ENCODE data around the gene TMBIM6. TPM values are rescaled to one million over a fixed set of nuclear protein-coding genes. Genes with fewer than 3 reads are reported as not detected.

TMBIM6 gene
- polyA plus RNA-seq, 5 donors: 430 to 538 (median 511) TPM

- no peak for DNase-seq
These were observed 52.7 kb downstream of the TMBIM6 start for GRCh38 chr12:49794021-49794420.

GRCh38 chr12:49794811-49795653, 53.7 kb downstream of the TMBIM6 start:
- no peak for DNase-seq

- no peak for DNase-seq
These were observed 54.3 kb downstream of the TMBIM6 start for GRCh38 chr12:49795654-49796105.

- no peak for DNase-seq
These were observed 54.8 kb downstream of the TMBIM6 start for GRCh38 chr12:49796155-49796554.

- DNase-seq: no peak
These were observed 55.5 kb downstream of the TMBIM6 start for GRCh38 chr12:49796606-49797448.

GRCh38 chr12:49797449-49797776, 56.1 kb downstream of the TMBIM6 start:
- DNase-seq: no peak

GRCh38 chr12:49798248-49798647, 56.9 kb downstream of the TMBIM6 start:
- no peak for DNase-seq

GRCh38 chr12:49798934-49799333, 57.6 kb downstream of the TMBIM6 start:
- DNase-seq: no peak

- no peak for DNase-seq
These were observed 59.2 kb downstream of the TMBIM6 start for GRCh38 chr12:49800421-49801140.

- no peak for DNase-seq
These were observed 60.0 kb downstream of the TMBIM6 start for GRCh38 chr12:49801141-49802063.

GRCh38 chr12:49803693-49804450, 62.5 kb downstream of the TMBIM6 start:
- no peak for DNase-seq

- no peak for DNase-seq
These were observed 63.5 kb downstream of the TMBIM6 start for GRCh38 chr12:49804821-49805220.

GRCh38 chr12:49805409-49805808, 64.1 kb downstream of the TMBIM6 start:
- no peak for DNase-seq

- DNase-seq: no peak
These were observed 65.0 kb downstream of the TMBIM6 start for GRCh38 chr12:49806321-49806813.

- DNase-seq: no peak
These were observed 65.5 kb downstream of the TMBIM6 start for GRCh38 chr12:49806877-49807276.

GRCh38 chr12:49807991-49808580, 66.7 kb downstream of the TMBIM6 start:
- no peak for DNase-seq

- peak in 1 of 2 donors; percentile 27 for DNase-seq
These were observed 67.5 kb downstream of the TMBIM6 start for GRCh38 chr12:49808686-49809380.

GRCh38 chr12:49809381-49809905, 68.1 kb downstream of the TMBIM6 start:
- DNase-seq: peak; percentile 71

GRCh38 chr12:49809906-49810389, 68.6 kb downstream of the TMBIM6 start:
- DNase-seq: peak; percentile 36 to 38

Data from right lung (tissue), 5 donors.